K562 (cell line): ENCODE data around the gene EPYC.

ENCODE experiments used
- EP300 ChIP-seq: IDR thresholded peaks from 2 replicates; pipeline ENCODE4 v1.6.1; 2012; ENCODE audit warnings: low read length, improper control_type of control experiment
- SREBF2 ChIP-seq: sonication (generic); formaldehyde crosslinking; IDR thresholded peaks from 2 replicates; pipeline ENCODE4 v1.4.0; 2020; ENCODE audit warnings: mild to moderate bottlenecking, missing genetic modification reagents
- TCF7 ChIP-seq: sonication (generic); IDR thresholded peaks from 2 replicates; pipeline ENCODE4 v1.6.1; 2016; ENCODE audit warnings: antibody characterized with exemption, borderline replicate concordance
- YY1 ChIP-seq, 3 experiments: IDR thresholded peaks; 2 replicates each; pipeline ENCODE4 v1.6.1; 2011; ENCODE audit warnings: low read length in 2 of 3, mild to moderate bottlenecking in 2 of 3, moderate library complexity in 2 of 3, borderline replicate concordance in 1 of 3, control low read depth in 1 of 3, low read depth in 1 of 3; ENCODE audit not compliant: insufficient read depth in 3 of 3, insufficient replicate concordance in 2 of 3, control insufficient read depth in 1 of 3, insufficient read length in 1 of 3; ENCODE audit errors: extremely low read depth in 1 of 3

GRCh38 chr12:90954921-90955320, 49.9 kb downstream of the EPYC start, which contains the start of gene CCER1:
- TF ChIP-seq TCF7 (no peak), YY1 (IDR thresholded peaks at IDR 0.05; ENCODE audit: borderline replicate concordance in 1 of 3, control insufficient read depth in 1 of 3, extremely low read depth in 1 of 3, insufficient read depth in 3 of 3, insufficient read length in 1 of 3, insufficient replicate concordance in 2 of 3, low read depth in 1 of 3, low read length in 2 of 3) (no peak), EP300 (no peak), SREBF2 (CRISPR knock-in tag) (no peak)
